Body of pancreas (tissue), 4 donors: ENCODE data around the gene NRF1.

Experiments used
- CTCF ChIP-seq, 7 experiments: fragments of 450-650 bp in 4 of 7; fragments of 200-600 bp in 3 of 7; sonication (generic) in 3 of 7; IDR thresholded peaks; one replicate each; pipeline ENCODE4 v1.5.1; 2016 to 2019; ENCODE audit warnings: antibody characterized with exemption in 7 of 7
- POLR2A ChIP-seq, 3 donors: fragments of 450-650 bp; IDR thresholded peaks; one replicate each; pipeline ENCODE4 v1.6.1; 2016; ENCODE audit warnings: antibody characterized with exemption in 3 of 3, mild to moderate bottlenecking in 2 of 3

- TF ChIP-seq POLR2A (IDR thresholded peaks at IDR 0.05) (no peak), CTCF (IDR thresholded peaks at IDR 0.05) (no peak)
Measured at GRCh38 chr7:129765352-129765751, 153.8 kb downstream of the NRF1 start.
